BLaER1 (cell line): Measurements from ENCODE around the gene AMACR.

Experiments used
- H3K27ac ChIP-seq: shearing (Covaris generic); formaldehyde crosslinking; 2 replicates; pipeline ENCODE4 v1.8.1; 2022
- H3K27me3 ChIP-seq: shearing (Covaris generic); formaldehyde crosslinking; 2 replicates; pipeline ENCODE4 v1.8.1; 2022
- H3K36me3 ChIP-seq: shearing (Covaris generic); formaldehyde crosslinking; 2 replicates; pipeline ENCODE4 v1.8.1; 2022
- H3K4me1 ChIP-seq: shearing (Covaris generic); formaldehyde crosslinking; 2 replicates; pipeline ENCODE4 v1.8.1; 2022
- H3K4me2 ChIP-seq: shearing (Covaris generic); formaldehyde crosslinking; 2 replicates; pipeline ENCODE4 v1.8.1; 2022
- H3K4me3 ChIP-seq: shearing (Covaris generic); formaldehyde crosslinking; 2 replicates; pipeline ENCODE4 v1.8.1; 2022
- H3K9ac ChIP-seq: shearing (Covaris generic); formaldehyde crosslinking; 2 replicates; pipeline ENCODE4 v1.8.1; 2022
- H3K9me3 ChIP-seq: shearing (Covaris generic); formaldehyde crosslinking; 2 replicates; pipeline ENCODE4 v1.8.1; 2022
- H4K20me1 ChIP-seq: shearing (Covaris generic); formaldehyde crosslinking; 2 replicates; pipeline ENCODE4 v1.8.1; 2022
- Cebpa-rat ChIP-seq: shearing (Covaris generic); IDR thresholded peaks from 2 replicates; pipeline ENCODE4 v1.8.1; 2022

Gene AMACR

DNA sequence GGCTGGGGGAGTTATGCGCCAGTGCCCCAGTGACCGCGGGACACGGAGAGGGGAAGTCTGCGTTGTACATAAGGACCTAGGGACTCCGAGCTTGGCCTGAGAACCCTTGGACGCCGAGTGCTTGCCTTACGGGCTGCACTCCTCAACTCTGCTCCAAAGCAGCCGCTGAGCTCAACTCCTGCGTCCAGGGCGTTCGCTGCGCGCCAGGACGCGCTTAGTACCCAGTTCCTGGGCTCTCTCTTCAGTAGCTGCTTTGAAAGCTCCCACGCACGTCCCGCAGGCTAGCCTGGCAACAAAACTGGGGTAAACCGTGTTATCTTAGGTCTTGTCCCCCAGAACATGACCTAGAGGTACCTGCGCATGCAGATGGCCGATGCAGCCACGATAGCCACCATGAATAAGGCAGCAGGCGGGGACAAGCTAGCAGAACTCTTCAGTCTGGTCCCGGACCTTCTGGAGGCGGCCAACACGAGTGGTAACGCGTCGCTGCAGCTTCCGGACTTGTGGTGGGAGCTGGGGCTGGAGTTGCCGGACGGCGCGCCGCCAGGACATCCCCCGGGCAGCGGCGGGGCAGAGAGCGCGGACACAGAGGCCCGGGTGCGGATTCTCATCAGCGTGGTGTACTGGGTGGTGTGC is 71.4 kb downstream of the AMACR start, which contains the start of gene RXFP3:
Gene RXFP3, plus strand, starts transcription at position 6 of the 636 bp plus-strand sequence. Its CDS starts 355 bp downstream, at position 361.
- Histone ChIP-seq H4K20me1 (no peaks in the 10 kb centered on the region), H3K9me3 (peaks cover 30% of the 10 kb centered on the region), H3K4me2 (no peak within 1 kb of the TSS), H3K4me1 (no peaks in the 10 kb centered on the region), H3K27me3 (peaks cover 15% of the 10 kb centered on the region), H3K36me3 (no peaks in the 10 kb centered on the region), H3K4me3 (no peak within 1 kb of the TSS), H3K9ac (no peak within 1 kb of the TSS), H3K27ac (no peak within 1 kb of the TSS)
- no peak for TF ChIP-seq Cebpa-rat
